ENCODE results near the gene B4GAT1. TPM values are rescaled to one million over a fixed set of nuclear protein-coding genes. Genes with fewer than 3 reads are reported as not detected.

The B4GAT1 gene
- total and polyA plus RNA-seq, 2 of the 13 experiments (the other 11 are each of a cell fraction or from before 2014, with no cell fraction given) = 40.4 to 109 TPM

DNA sequence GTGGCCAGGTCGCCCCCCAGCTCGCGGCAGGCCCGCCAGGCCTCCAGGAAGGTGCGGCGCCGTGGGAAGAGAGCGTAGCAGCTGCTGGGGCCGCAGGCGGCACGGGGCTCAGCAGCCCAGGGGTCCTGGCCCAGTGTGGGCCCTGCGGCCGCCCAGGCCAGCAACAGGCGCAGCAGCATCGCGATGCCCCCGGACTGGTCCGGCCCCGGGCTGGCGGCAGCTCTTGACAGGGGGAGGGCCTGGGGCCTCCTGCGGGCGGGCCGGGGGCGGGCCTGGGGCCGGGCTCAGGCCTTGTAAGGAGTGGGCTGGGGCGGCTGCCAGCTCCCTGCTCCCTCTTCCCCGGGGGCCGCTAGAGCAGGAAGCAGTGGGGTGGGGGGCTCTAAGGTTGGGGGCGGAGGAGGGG is 30.6 kb downstream of the B4GAT1 start, which contains the start of gene CD248:
Gene CD248 (minus strand): TSS at position 196 of the 403 bp plus-strand sequence. CDS start 17 bp downstream, at position 179.
- DNase-seq (ENCODE audit: low spot score) (no peak), ATAC-seq (peak; percentile 12), FAIRE-seq (no peak)
- H3K27me3 ChIP-seq (ENCODE audit: control insufficient read depth in 1 of 2, insufficient read depth in 2 of 2, low read length in 2 of 2) = 0 out of 5 replicates have a peak, but pooled peaks cover 0 to 4% of the 10 kb centered on the region in 2 experiments
- H3K27ac ChIP-seq (ENCODE audit: extremely low read length, insufficient read depth, low read length) = peak within 1 kb of the TSS; percentile 32
- no peaks in the 10 kb centered on the region for H3K79me2 ChIP-seq (ENCODE audit: insufficient read depth, low read length)
- no peaks in the 10 kb centered on the region for H3K36me3 ChIP-seq (replicated peaks in 1 of 2; ENCODE audit: control insufficient read depth in 1 of 2, insufficient read depth in 2 of 2, low read length in 2 of 2)
- in situ Hi-C loops (cut with HindIII; ENCODE audit: extremely low pct_ligation_motif_present, low pct_unique_long_range_greater_than_20kb) (no loop called here), intact Hi-C loops (cut with micrococcal nuclease; ENCODE audit: unreplicated experiment) (loop anchor here (10.0 kb wide), 1 partner anchor 68 kb away; no protein-coding TSS in a partner anchor)
- H3K9ac ChIP-seq (ENCODE audit: insufficient read depth, low read depth, low read length) = peak within 1 kb of the TSS; percentile 40
- POLR2A ChIA-PET = interaction anchor here (0.8 to 3.7 kb wide), 7 partner anchors 10 to 34 kb away, joined by 3 to 28 read pairs (median 6); partner anchors contain the start of genes B4GAT1, BRMS1, RIN1 and YIF1A
- WGBS (ENCODE audit: low lambda C conversion rate) = 40% methylated on average over 5 of the region's 29 CpGs
- peak within 1 kb of the TSS; percentile 11 to 66 (median 24) for H3K4me3 ChIP-seq (replicated peaks in 1 of 3; ENCODE audit: insufficient read depth in 1 of 3, low read depth in 2 of 3, low read length in 3 of 3)
- H3K4me2 ChIP-seq (ENCODE audit: low read depth, low read length) = peak within 1 kb of the TSS; percentile 78
- CTCF ChIA-PET (ENCODE audit: low intra/inter-chr PET ratio, low total read pairs) = no interaction called here
- H3K4me1 ChIP-seq (ENCODE audit: insufficient read depth, low read length) = peaks cover 39% of the 10 kb centered on the region
- H4K20me1 ChIP-seq (ENCODE audit: insufficient read depth, low read length) = no peaks in the 10 kb centered on the region
- no peak within 1 kb of the TSS for H2AFZ ChIP-seq (ENCODE audit: low read length)
- BruUV-seq (replicated peaks) = no TSS peak
- no peaks in the 10 kb centered on the region for H3K9me3 ChIP-seq (ENCODE audit: low read length)
- TF ChIP-seq, protein P1, sequence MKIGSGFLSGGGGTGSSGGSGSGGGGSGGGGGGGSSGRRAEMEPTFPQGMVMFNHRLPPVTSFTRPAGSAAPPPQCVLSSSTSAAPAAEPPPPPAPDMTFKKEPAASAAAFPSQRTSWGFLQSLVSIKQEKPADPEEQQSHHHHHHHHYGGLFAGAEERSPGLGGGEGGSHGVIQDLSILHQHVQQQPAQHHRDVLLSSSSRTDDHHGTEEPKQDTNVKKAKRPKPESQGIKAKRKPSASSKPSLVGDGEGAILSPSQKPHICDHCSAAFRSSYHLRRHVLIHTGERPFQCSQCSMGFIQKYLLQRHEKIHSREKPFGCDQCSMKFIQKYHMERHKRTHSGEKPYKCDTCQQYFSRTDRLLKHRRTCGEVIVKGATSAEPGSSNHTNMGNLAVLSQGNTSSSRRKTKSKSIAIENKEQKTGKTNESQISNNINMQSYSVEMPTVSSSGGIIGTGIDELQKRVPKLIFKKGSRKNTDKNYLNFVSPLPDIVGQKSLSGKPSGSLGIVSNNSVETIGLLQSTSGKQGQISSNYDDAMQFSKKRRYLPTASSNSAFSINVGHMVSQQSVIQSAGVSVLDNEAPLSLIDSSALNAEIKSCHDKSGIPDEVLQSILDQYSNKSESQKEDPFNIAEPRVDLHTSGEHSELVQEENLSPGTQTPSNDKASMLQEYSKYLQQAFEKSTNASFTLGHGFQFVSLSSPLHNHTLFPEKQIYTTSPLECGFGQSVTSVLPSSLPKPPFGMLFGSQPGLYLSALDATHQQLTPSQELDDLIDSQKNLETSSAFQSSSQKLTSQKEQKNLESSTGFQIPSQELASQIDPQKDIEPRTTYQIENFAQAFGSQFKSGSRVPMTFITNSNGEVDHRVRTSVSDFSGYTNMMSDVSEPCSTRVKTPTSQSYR (CRISPR knock-in tag; IDR thresholded peaks at IDR 0.05; ENCODE audit: borderline replicate concordance) = 0 out of 2 replicates have a peak, but pooled peaks have one; percentile 3
- no peak for TF ChIP-seq ZNF329 (CRISPR knock-in tag; IDR thresholded peaks at IDR 0.05; ENCODE audit: low read depth)
- TF ChIP-seq GATA4 (IDR thresholded peaks at IDR 0.05; ENCODE audit: borderline replicate concordance, low read depth) = no peak
- no peak for TF ChIP-seq NONO (IDR thresholded peaks at IDR 0.05)
- no peak for TF ChIP-seq NONO (CRISPR knock-in tag; conservative IDR thresholded peaks at IDR 0.05)
- TF ChIP-seq ZFY (CRISPR knock-in tag; IDR thresholded peaks at IDR 0.05) = peak; percentile 38; the same call in 1 of the 2 replicates
- no peak for TF ChIP-seq ZNF614 (CRISPR knock-in tag; IDR thresholded peaks at IDR 0.05; ENCODE audit: borderline replicate concordance)
- no peak for TF ChIP-seq ZIK1 (CRISPR knock-in tag; IDR thresholded peaks at IDR 0.05; ENCODE audit: borderline replicate concordance, low read depth)
- peak; percentile 50; the same call in 1 of the 2 replicates for TF ChIP-seq ZFX (CRISPR knock-in tag; IDR thresholded peaks at IDR 0.05; ENCODE audit: low read depth)
- TF ChIP-seq, protein P2, sequence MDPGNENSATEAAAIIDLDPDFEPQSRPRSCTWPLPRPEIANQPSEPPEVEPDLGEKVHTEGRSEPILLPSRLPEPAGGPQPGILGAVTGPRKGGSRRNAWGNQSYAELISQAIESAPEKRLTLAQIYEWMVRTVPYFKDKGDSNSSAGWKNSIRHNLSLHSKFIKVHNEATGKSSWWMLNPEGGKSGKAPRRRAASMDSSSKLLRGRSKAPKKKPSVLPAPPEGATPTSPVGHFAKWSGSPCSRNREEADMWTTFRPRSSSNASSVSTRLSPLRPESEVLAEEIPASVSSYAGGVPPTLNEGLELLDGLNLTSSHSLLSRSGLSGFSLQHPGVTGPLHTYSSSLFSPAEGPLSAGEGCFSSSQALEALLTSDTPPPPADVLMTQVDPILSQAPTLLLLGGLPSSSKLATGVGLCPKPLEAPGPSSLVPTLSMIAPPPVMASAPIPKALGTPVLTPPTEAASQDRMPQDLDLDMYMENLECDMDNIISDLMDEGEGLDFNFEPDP (CRISPR knock-in tag; conservative IDR thresholded peaks at IDR 0.05) = no peak
- TF ChIP-seq ZMAT3 (CRISPR knock-in tag; conservative IDR thresholded peaks at IDR 0.05) = no peak
- no peak for TF ChIP-seq GPN1 (CRISPR knock-in tag; IDR thresholded peaks at IDR 0.05; ENCODE audit: borderline replicate concordance)
- TF ChIP-seq HNF4G (IDR thresholded peaks at IDR 0.05; ENCODE audit: borderline replicate concordance, low read depth, low read length) = no peak
- TF ChIP-seq HNF4G (CRISPR knock-in tag; IDR thresholded peaks at IDR 0.05; ENCODE audit: borderline replicate concordance, low read depth) = no peak
- TF ChIP-seq SATB2 (CRISPR knock-in tag; IDR thresholded peaks at IDR 0.05) = no peak
- TF ChIP-seq ZSCAN29 (CRISPR knock-in tag; conservative IDR thresholded peaks at IDR 0.05) = no peak
- TF ChIP-seq ZNF644 (CRISPR knock-in tag; IDR thresholded peaks at IDR 0.05; ENCODE audit: low read depth) = no peak
- TF ChIP-seq, protein P3, sequence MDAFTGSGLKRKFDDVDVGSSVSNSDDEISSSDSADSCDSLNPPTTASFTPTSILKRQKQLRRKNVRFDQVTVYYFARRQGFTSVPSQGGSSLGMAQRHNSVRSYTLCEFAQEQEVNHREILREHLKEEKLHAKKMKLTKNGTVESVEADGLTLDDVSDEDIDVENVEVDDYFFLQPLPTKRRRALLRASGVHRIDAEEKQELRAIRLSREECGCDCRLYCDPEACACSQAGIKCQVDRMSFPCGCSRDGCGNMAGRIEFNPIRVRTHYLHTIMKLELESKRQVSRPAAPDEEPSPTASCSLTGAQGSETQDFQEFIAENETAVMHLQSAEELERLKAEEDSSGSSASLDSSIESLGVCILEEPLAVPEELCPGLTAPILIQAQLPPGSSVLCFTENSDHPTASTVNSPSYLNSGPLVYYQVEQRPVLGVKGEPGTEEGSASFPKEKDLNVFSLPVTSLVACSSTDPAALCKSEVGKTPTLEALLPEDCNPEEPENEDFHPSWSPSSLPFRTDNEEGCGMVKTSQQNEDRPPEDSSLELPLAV (CRISPR knock-in tag; conservative IDR thresholded peaks at IDR 0.05; ENCODE audit: low read depth) = no peak
- TF ChIP-seq, protein P4, sequence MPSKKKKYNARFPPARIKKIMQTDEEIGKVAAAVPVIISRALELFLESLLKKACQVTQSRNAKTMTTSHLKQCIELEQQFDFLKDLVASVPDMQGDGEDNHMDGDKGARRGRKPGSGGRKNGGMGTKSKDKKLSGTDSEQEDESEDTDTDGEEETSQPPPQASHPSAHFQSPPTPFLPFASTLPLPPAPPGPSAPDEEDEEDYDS (CRISPR knock-in tag; IDR thresholded peaks at IDR 0.05) = peak; percentile 40; the same call in 1 of the 2 replicates
- no peak for TF ChIP-seq CEBPB (IDR thresholded peaks at IDR 0.05; ENCODE audit: borderline replicate concordance, low read depth, low read length)
